Activated CD8-positive, alpha-beta memory T cell treated with anti-CD3 and anti-CD28 coated beads, Interleukin-2, amount 50 U/mL, for 4 hours (primary cell): ENCODE data around the gene PLK2.

ENCODE experiments used
- DNase-seq: peaks from one replicate; pipeline ENCODE4 v3.0.0-alpha.2; 2020

Gene PLK2

GRCh38 chr5:58460002-58460731 lies at the start of gene PLK2:
TSS of gene PLK2 (minus strand) at chr5:58460086. CDS start at chr5:58459959, 127 bp downstream.
- DNase-seq: peak; percentile 93

DNA sequence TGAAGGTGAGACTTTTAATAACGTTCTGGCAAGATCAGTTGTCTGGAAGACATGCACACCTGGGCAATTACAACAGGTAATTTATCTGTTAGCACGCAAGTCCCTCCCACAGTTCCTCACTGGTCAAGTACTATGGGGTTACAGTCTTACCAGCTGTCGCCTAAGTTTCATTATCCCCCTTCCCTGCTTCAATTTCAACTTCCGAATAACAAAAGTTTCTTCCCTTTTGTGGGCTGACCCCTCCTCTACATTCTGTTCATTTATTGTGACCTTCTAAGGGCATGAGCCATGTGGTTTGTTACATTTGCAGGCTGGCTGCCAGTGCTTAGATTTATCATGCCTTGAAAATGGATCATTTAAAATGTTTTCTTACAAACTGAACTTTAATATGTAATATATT lies 47.8 kb upstream of the PLK2 start:
- no peak for DNase-seq

DNA sequence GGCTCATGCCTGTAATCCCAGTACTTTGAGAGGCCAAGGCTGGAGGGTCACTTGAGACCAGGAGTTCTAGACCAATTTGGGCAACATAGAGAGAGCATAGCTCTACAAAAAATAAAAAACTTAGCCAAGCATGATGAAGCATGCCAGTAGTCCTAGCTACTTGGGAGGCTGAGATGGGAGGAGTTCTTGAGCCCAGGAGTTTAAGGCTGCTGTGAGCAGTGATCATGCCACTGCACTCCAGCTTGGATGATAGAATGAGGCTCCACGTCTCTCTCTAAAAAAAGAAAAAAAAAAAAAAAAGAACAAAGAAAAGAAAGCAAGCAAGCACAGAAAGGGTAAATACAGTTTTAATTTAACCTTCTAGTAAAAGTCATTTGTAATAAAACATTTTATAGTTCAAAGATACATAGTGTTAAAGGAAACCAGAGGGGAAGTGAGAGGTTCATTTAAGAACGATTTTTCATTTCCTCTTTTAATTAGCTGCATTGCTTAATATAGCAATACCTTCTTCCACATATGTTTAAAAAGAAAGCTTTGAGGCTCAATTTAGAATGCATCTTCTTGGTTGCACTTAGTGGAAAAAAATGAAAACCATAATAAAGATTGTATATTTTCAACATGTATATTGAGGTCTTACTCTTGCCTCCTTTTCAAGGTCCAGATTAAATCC lies 46.2 kb upstream of the PLK2 start:
- no peak for DNase-seq

DNA sequence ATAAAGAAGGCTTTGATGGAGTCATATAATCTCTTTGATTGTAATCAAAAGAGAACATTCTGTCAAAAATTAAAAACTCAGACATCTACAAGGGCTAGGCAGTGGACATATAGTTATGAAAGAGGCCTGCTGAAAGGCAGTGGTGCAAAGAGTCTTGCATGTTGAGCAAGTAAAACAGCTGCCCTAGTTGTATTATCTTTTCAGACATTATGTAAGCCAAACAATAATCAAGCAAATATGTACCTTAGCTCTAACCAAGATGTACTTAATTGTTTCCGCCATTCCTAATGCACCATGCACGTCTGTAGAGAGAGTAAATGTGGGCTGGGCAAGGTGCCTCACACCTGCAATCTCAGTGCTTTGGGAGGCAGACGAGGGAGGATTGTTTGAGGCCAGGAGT lies 45.6 kb upstream of the PLK2 start:
- DNase-seq: no peak

GRCh38 chr5:58504766-58505165 lies 44.9 kb upstream of the PLK2 start:
- no peak for DNase-seq

- DNase-seq: no peak
Measured at GRCh38 chr5:58503390-58504046, 43.6 kb upstream of the PLK2 start.

GRCh38 chr5:58501778-58502417 lies 42.0 kb upstream of the PLK2 start:
- no peak for DNase-seq

GRCh38 chr5:58499941-58500340 lies 40.1 kb upstream of the PLK2 start:
- no peak for DNase-seq

- DNase-seq: no peak
Measured at GRCh38 chr5:58499231-58499630, 39.3 kb upstream of the PLK2 start.

DNA sequence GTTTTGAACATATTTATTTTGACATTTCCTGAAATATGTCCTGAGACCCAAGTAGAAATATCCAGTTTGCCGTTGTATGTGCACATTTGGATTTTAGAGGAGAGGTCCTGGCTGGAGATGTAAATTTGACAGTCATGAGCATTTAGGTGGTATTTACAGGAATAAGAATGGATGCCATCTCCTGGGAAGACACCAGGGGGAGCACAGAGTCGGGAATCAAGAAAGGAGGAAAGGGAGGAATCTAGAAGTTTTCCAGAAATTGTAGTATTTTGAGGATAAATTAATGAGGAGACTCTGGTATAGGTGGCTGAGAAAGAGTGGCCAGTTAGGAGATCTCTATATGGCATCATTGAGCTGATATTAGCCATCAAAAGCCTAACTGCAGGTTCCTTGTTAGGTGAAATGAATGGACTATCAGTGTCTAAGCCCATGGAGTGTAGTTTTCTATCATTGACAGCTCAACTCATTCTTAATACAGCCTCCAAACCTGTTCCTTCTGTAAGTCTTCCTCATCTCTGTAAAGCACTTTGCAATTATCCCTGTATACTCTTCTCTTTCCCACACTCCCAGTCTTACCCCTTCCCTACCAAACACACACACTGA lies 38.6 kb upstream of the PLK2 start:
- DNase-seq: no peak

- DNase-seq: no peak
Measured at GRCh38 chr5:58497921-58498320, 38.0 kb upstream of the PLK2 start.

- no peak for DNase-seq
Measured at GRCh38 chr5:58497386-58497785, 37.5 kb upstream of the PLK2 start.

DNA sequence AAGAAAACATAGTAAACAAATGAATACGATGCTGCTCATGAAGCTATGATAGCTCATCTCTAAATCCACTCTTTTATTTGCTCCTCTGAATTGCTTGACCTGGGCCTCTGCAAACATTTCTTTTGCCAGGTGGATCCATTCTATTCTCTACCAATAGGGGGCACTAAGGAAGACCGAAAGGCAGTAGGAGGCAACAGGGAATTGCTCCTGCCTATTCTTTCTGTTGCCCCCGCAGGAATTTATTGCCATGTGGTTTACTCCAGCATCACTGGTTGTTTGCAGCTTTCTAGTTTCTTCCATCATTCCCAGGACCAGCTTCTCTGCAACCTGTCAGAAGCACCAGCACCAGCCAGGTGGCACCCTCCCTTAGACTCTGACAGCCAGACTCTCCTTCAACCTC lies 36.6 kb upstream of the PLK2 start:
- DNase-seq: no peak

DNA sequence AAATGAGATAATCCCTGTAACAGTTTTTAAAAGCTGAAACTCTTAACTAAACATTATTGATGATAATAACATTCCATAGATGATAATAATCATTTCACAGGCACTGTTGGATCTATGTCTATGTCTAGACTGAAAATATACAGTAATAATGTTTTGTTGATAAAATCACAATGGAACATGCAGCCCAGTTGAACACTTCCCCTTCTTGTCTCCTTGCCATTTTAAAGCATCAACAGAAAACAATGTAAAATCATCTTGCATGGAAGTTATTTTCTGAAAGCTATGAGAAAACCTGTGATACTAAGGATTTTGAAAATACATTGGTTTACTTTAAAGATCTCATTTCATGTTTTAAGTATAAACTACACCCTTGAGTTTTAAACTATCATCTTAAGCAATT lies 33.3 kb upstream of the PLK2 start:
- DNase-seq: no peak

DNA sequence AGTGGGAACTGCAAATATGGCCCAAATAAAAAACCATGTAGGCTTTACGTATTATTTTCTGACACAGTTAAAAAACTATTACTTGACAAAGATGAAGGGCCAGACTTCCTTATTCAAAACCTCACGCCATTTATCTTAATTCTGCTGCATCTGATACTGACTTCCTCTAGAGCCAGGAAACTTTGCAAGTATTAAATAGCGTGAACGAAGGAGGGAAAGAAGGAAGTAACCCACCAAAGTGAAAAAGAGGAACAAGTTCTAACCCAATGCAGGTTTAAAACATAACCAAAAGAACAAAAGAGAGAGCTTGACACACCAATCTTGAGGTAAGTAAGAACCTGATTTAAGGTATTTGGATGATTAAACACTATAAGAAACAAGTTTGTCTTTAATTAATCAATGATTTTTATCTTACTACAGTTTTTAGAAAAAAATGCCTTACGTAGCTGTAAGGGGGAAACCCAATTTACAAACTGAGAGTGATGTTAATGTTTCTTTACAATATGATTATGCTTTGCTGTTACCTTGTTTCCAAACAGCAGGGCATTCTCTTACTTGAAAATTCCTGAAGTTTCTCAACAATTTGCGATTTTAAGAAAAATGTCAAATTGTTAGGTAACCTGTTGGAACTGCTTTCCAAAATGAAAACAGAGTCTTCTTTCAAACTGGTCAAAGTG lies 31.5 kb upstream of the PLK2 start, which contains the start of gene GAPT:
GAPT (plus strand) TSS at position 220 of the 677 bp plus-strand sequence. CDS start 3,102 bp downstream, outside the sequence.
- no peak for DNase-seq

GRCh38 chr5:58490402-58491050 lies 30.6 kb upstream of the PLK2 start:
- no peak for DNase-seq

DNA sequence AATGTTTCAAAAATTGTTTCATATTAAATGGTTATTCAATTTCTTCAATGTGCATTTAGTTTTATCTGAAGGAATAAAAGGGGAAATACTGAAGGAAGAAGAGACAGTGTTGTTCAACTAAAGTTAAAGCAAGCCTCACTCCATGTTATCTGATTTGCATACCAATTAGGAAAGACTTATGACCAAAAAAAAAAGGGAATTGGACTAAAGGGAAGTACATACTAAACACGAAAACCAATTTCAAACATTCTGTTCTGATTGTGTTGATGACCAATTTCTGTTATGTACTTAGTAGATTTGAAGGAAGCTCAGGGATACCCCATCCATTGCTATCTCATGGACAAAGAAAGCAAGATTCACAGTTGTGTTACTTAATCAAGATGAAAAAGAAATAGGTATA lies 26.4 kb upstream of the PLK2 start:
- no peak for DNase-seq

DNA sequence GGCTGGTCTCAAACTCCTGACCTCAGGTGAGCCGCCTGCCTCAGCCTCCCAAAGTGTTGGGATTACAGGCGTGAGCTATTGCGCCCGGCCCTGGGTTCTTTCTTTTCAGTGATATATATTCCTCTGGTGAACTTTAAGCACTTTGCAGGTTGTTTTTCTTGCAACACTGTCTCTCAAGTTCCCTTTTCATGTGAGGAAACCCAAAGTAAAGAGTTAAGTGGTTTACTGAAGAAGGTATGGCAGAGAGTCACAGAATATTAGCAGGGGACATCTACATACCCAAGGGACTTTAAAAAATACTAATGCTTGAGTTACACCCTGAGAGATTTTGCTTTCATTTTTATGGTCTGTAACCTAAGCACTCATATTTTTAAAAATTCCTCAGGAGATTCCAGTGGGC lies 24.6 kb upstream of the PLK2 start:
- DNase-seq: no peak

- no peak for DNase-seq
Measured at GRCh38 chr5:58482536-58482935, 22.6 kb upstream of the PLK2 start.

GRCh38 chr5:58481828-58482227 lies 21.9 kb upstream of the PLK2 start:
- DNase-seq: no peak

GRCh38 chr5:58481066-58481676 lies 21.3 kb upstream of the PLK2 start:
- DNase-seq: no peak
